ENCODE data around the gene PPIB.

DNA sequence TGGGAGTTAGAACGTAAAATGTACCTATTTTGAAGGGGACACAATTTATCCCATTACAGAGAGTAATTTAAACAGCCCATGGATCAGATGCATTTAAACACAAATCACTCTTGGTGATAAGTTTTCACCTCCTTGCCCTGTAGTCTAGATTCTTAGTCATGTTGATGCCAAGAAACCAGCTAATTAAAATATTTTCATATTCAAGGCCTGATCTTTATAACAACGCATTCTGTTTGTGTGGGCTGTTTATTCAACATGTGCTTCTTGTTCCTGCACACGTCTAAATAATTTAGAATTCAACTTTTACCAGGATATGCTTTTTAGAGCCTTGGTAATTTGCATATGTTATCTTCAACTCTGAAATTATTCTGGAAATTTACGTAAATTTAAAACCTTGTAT lies 41.2 kb downstream of the PPIB start:
- TF ChIP-seq, protein P1, sequence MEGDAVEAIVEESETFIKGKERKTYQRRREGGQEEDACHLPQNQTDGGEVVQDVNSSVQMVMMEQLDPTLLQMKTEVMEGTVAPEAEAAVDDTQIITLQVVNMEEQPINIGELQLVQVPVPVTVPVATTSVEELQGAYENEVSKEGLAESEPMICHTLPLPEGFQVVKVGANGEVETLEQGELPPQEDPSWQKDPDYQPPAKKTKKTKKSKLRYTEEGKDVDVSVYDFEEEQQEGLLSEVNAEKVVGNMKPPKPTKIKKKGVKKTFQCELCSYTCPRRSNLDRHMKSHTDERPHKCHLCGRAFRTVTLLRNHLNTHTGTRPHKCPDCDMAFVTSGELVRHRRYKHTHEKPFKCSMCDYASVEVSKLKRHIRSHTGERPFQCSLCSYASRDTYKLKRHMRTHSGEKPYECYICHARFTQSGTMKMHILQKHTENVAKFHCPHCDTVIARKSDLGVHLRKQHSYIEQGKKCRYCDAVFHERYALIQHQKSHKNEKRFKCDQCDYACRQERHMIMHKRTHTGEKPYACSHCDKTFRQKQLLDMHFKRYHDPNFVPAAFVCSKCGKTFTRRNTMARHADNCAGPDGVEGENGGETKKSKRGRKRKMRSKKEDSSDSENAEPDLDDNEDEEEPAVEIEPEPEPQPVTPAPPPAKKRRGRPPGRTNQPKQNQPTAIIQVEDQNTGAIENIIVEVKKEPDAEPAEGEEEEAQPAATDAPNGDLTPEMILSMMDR (IDR thresholded peaks at IDR 0.05): no peak
- no peak for TF ChIP-seq POLR2A (IDR thresholded peaks at IDR 0.05)
